Glutamatergic neuron (in vitro differentiated cells): ENCODE results near the gene USP20. TPM values are rescaled to one million over a fixed set of nuclear protein-coding genes. Genes with fewer than 3 reads are reported as not detected.
"Not testable (repeated sequence)": the region's sequence is repeated elsewhere in the genome, so short reads cannot be mapped to it uniquely, and the experiment has no call there.

Experiments
- DNase-seq: peaks from one replicate; pipeline ENCODE4 v3.0.0; 2022
- H3K27ac Mint-ChIP-seq: one replicate; pipeline ENCODE4 v1.8.0; 2020; ENCODE audit warnings: mild to moderate bottlenecking, mixed read lengths, inconsistent platforms; ENCODE audit not compliant: unreplicated experiment
- H3K27me3 Mint-ChIP-seq: one replicate; pipeline ENCODE4 v1.8.0; 2020; ENCODE audit warnings: mild to moderate bottlenecking, moderate library complexity, mixed read lengths, inconsistent platforms; ENCODE audit not compliant: unreplicated experiment
- H3K36me3 Mint-ChIP-seq: one replicate; pipeline ENCODE4 v1.8.0; 2020; ENCODE audit warnings: mild to moderate bottlenecking, mixed read lengths, inconsistent platforms; ENCODE audit not compliant: unreplicated experiment
- H3K4me1 Mint-ChIP-seq: one replicate; pipeline ENCODE4 v1.8.0; 2020; ENCODE audit warnings: mild to moderate bottlenecking, low read depth, mixed read lengths, inconsistent platforms; ENCODE audit not compliant: unreplicated experiment
- H3K4me3 Mint-ChIP-seq: one replicate; pipeline ENCODE4 v1.8.0; 2020; ENCODE audit warnings: mild to moderate bottlenecking, mixed read lengths, inconsistent platforms; ENCODE audit not compliant: unreplicated experiment
- H3K9me3 Mint-ChIP-seq: one replicate; pipeline ENCODE4 v1.8.0; 2020; ENCODE audit warnings: mild to moderate bottlenecking, moderate library complexity, mixed read lengths, inconsistent platforms; ENCODE audit not compliant: unreplicated experiment
- CTCF ChIP-seq: fragments of 200-600 bp; sonication (generic); IDR thresholded peaks from one replicate; pipeline ENCODE4 v1.5.0; 2021; ENCODE audit not compliant: partially characterized antibody, unreplicated experiment
- long read RNA-seq: library from polyadenylated mRNA; unstranded; transcript quantifications from one replicate; pipeline ENCODE4 v2.0.0, GENCODE V29; 2020; ENCODE audit not compliant: unreplicated experiment
- total RNA-seq: library from RNA; stranded (reverse); fragmentation: NEBNext Ultra II Directional; extraction: Animal tissue kit (Norgen Biotek cat#: 25700); gene quantifications from one replicate; pipeline ENCODE4 v1.2.1, GENCODE V29; 2021; ENCODE audit not compliant: unreplicated experiment

Gene USP20
- total RNA-seq, result 93.5 TPM
- long read RNA-seq, full-length matches to known transcripts, result 2 of 11 reads
- long read RNA-seq, partial matches to known transcripts, result 6 of 11 reads
- long read RNA-seq, other reads (novel, unspliced or antisense), result 3 of 11 reads

- Mint-ChIP-seq H3K27me3 (peaks cover 7% of the 10 kb centered on the region), H3K4me1 (peaks cover 25% of the 10 kb centered on the region), H3K27ac (peak within 1 kb of the TSS; percentile 90), H3K36me3 (no peaks in the 10 kb centered on the region), H3K9me3 (peaks cover 2% of the 10 kb centered on the region), H3K4me3 (peak within 1 kb of the TSS; percentile 99)
- no peak for TF ChIP-seq CTCF
- DNase-seq, result peak; percentile 98
These were observed at the start of gene USP20, which contains the start of gene C9orf78 for GRCh38 chr9:129835128-129835859. Gene USP20 (plus strand): TSS chr9:129835458. CDS start chr9:129852556, 17,098 bp downstream. Gene C9orf78 (minus strand): TSS chr9:129835275. CDS start chr9:129835221, 54 bp downstream.

DNA sequence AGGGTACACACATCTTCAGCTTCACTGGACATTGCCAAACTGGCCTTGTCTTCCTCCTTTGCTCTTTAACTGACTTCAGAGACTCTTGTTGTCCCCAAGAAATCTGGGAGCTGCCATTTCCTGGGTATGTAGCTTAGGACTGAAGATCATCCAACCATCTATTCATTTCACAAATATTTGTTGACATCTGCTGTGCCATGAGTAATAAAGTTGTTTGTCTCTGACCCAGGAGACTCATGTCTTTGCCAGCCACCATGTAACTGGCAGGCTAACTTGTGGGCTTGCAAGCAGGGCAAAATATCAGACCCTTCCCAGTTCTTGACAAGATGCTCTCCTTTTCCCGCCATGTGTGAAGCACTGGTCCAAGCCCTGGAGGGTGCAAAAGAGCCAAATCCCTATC is 49.4 kb upstream of the USP20 start:
- no peak for TF ChIP-seq CTCF
- H3K9me3 Mint-ChIP-seq, result peaks cover 2% of the 10 kb centered on the region
- no peaks in the 10 kb centered on the region for H3K27me3 Mint-ChIP-seq
- H3K4me3 Mint-ChIP-seq, result no peak overlapping the region
- DNase-seq, result no peak
- no peak overlapping the region for H3K27ac Mint-ChIP-seq
- H3K4me1 Mint-ChIP-seq, result no peaks in the 10 kb centered on the region
- no peaks in the 10 kb centered on the region for H3K36me3 Mint-ChIP-seq

GRCh38 chr9:129786481-129786880 is 48.8 kb upstream of the USP20 start:
- TF ChIP-seq CTCF, result no peak

DNA sequence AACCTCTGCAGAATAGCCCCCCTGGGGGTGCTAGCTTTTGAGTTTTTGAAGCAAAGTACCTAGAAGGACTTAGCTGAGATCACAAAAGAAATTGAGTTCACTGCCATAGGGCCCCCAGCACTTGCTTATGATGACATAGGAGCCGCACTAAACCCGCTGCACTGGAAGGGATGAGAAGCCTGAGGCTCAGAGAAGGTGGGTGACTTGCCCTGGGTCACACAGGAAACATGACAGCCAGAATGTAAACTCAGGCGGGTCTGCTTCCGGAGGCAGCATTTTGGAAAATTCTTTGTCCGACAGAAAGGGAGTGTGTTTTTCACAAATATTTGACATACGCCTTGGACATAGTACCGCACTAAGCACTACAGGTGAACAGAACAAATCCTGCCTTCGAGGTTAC is 40.7 kb upstream of the USP20 start:
- Mint-ChIP-seq H3K4me1 (no peaks in the 10 kb centered on the region), H3K9me3 (peaks cover 1% of the 10 kb centered on the region), H3K27me3 (peaks cover 4% of the 10 kb centered on the region), H3K36me3 (no peaks in the 10 kb centered on the region), H3K4me3 (no peak overlapping the region), H3K27ac (no peak overlapping the region)
- TF ChIP-seq CTCF, result no peak
- DNase-seq, result no peak

More at GRCh38 chr9:129786481-129786880, 48.8 kb upstream of the USP20 start:
- Mint-ChIP-seq H3K27ac (no peak overlapping the region), H3K4me1 (no peaks in the 10 kb centered on the region), H3K36me3 (no peaks in the 10 kb centered on the region), H3K4me3 (no peak overlapping the region), H3K27me3 (no peaks in the 10 kb centered on the region), H3K9me3 (peaks cover 2% of the 10 kb centered on the region)
- no peak for DNase-seq

DNA sequence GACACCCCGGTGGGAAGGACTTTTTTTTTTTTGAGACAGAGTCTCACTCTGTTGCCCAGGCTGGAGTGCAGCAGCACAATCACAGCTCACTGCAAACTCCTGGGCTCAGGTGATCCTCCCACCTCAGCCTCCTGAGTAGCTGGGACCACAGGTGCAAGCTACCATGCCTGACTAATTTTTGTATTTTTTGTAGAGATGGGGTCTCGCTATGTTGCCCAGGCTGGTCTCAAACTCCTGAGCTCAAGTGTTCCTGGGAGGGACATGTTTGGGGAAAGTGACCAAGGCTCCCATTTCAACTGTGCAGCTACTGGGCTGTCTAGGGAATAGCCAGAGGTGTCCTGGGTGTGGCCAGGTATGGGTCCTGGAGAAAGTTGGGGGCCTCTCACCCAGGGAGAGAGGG is 39.2 kb upstream of the USP20 start:
- not testable (repeated sequence) for H3K4me1 Mint-ChIP-seq, H3K27ac Mint-ChIP-seq, H3K36me3 Mint-ChIP-seq, DNase-seq, H3K27me3 Mint-ChIP-seq, H3K4me3 Mint-ChIP-seq, H3K9me3 Mint-ChIP-seq
